ENCODE results near the gene ITGA3. TPM values are rescaled to one million over a fixed set of nuclear protein-coding genes. Genes with fewer than 3 reads are reported as not detected.

ITGA3 gene
- total and polyA plus RNA-seq, 2 experiments from 2014 or later = 28.5 to 32.8 TPM

DNA sequence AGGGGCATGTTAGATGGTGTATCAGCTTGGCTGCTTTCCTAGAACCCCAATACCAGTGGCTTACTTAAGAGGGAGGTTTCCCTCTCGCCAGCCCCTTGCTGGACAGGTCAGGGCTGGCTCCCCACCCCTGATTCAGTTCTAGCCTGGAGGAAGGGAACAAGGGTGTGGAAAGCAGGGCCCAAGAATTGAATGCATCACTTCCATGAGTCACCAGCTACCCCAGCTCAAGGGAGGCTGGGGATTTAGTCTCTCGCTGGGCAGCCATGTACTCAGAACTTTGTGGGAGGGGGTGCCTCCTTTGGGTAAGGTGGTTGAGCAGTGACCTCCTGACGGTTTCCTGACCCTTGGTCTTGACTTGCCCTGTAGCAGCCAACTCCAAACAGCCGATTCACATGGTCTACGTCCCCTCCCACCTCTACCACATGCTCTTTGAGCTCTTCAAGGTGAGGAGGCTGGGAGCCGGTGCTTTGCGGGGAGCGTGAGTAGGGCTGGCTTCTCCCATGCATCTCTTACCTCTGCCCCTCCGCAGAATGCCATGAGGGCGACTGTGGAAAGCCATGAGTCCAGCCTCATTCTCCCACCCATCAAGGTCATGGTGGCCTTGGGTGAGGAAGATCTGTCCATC is 52.0 kb downstream of the ITGA3 start:
- WGBS (ENCODE audit: low lambda C conversion rate, missing lambda C conversion rate) = 91% methylated on average over 10 of the region's 10 CpGs
- DNase-seq (ENCODE audit: low spot score) = no peak
- TF ChIP-seq, protein P1, sequence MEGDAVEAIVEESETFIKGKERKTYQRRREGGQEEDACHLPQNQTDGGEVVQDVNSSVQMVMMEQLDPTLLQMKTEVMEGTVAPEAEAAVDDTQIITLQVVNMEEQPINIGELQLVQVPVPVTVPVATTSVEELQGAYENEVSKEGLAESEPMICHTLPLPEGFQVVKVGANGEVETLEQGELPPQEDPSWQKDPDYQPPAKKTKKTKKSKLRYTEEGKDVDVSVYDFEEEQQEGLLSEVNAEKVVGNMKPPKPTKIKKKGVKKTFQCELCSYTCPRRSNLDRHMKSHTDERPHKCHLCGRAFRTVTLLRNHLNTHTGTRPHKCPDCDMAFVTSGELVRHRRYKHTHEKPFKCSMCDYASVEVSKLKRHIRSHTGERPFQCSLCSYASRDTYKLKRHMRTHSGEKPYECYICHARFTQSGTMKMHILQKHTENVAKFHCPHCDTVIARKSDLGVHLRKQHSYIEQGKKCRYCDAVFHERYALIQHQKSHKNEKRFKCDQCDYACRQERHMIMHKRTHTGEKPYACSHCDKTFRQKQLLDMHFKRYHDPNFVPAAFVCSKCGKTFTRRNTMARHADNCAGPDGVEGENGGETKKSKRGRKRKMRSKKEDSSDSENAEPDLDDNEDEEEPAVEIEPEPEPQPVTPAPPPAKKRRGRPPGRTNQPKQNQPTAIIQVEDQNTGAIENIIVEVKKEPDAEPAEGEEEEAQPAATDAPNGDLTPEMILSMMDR (IDR thresholded peaks at IDR 0.05; ENCODE audit: poor library complexity) = no peak
- TF ChIP-seq EZH2phosphoT487 (IDR thresholded peaks at IDR 0.05; ENCODE audit: low read depth, severe bottlenecking, unreplicated experiment) (no peak), EZH2 (IDR thresholded peaks at IDR 0.05; ENCODE audit: borderline replicate concordance) (no peak)

DNA sequence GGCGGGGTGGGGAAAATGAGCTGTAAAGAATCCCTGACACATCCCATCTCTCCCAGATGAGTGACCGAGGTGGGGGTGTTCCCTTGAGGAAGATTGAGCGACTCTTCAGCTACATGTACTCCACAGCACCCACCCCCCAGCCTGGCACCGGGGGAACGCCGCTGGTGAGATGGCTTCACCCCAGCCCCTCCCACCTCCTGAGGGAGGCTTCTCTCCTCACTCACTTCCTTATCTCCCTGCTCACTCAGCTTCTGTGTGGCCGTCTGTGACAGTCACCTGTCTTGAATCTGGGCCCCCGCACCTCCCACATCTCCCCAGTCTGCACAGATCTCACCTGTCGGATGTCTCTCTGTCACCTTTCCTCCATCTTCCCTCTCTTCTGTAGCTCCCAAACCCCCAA is 52.6 kb downstream of the ITGA3 start:
- no peaks in the 10 kb centered on the region for H3K79me2 ChIP-seq
- H2AFZ ChIP-seq = no peak overlapping the region
- DNase-seq (ENCODE audit: low spot score) = no peak
- H3K9me3 ChIP-seq (ENCODE audit: low read depth) = no peaks in the 10 kb centered on the region
- no peaks in the 10 kb centered on the region for H3K36me3 ChIP-seq (replicated peaks; ENCODE audit: insufficient read depth, low read depth)
- WGBS (ENCODE audit: low lambda C conversion rate, missing lambda C conversion rate) = 75% methylated on average over 5 of the region's 9 CpGs
- no peak overlapping the region for H3K4me2 ChIP-seq
- H3K27me3 ChIP-seq = no peaks in the 10 kb centered on the region
- no peak overlapping the region for H3K27ac ChIP-seq
- H3K4me1 ChIP-seq (ENCODE audit: insufficient read depth) = peaks cover 8% of the 10 kb centered on the region
- H3K4me3 ChIP-seq = no peak overlapping the region
- no peaks in the 10 kb centered on the region for H4K20me1 ChIP-seq (ENCODE audit: insufficient read depth, poor library complexity, severe bottlenecking)
- no peaks in the 10 kb centered on the region for H3K9me2 ChIP-seq (replicated peaks; ENCODE audit: insufficient read depth)
- TF ChIP-seq, protein P1 (IDR thresholded peaks at IDR 0.05; ENCODE audit: poor library complexity) = no peak
- TF ChIP-seq EZH2 (IDR thresholded peaks at IDR 0.05; ENCODE audit: borderline replicate concordance) = no peak
- no peak for TF ChIP-seq EZH2phosphoT487 (IDR thresholded peaks at IDR 0.05; ENCODE audit: low read depth, severe bottlenecking, unreplicated experiment)

More for the DNA sequence above, 52.0 kb downstream of the ITGA3 start:
- Histone ChIP-seq H3K4me2 (no peak overlapping the region), H3K9me2 (replicated peaks; ENCODE audit: insufficient read depth) (no peaks in the 10 kb centered on the region), H3K79me2 (no peaks in the 10 kb centered on the region), H2AFZ (no peak overlapping the region), H3K9me3 (ENCODE audit: low read depth) (no peaks in the 10 kb centered on the region), H4K20me1 (ENCODE audit: insufficient read depth, poor library complexity, severe bottlenecking) (no peaks in the 10 kb centered on the region), H3K36me3 (replicated peaks; ENCODE audit: insufficient read depth, low read depth) (no peaks in the 10 kb centered on the region), H3K4me3 (no peak overlapping the region), H3K4me1 (ENCODE audit: insufficient read depth) (peaks cover 9% of the 10 kb centered on the region), H3K27ac (no peak overlapping the region), H3K27me3 (no peaks in the 10 kb centered on the region)

DNA sequence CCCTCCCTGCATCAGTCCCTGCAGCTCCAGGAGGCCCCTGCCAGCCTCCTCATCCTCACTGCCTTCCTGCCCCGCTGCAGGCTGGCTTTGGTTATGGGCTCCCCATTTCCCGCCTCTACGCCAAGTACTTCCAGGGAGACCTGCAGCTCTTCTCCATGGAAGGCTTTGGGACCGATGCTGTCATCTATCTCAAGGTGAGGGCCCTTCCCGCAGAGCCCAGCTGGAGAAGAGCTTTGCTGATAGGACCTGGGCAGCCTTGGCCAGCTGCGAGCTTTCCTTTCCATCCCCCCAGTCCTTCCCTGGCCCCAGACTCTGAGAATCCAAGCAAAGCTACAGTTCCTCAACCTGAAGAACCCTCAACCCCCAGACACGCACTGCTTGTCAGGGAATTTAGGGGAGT is 53.3 kb downstream of the ITGA3 start:
- TF ChIP-seq EZH2 (IDR thresholded peaks at IDR 0.05; ENCODE audit: borderline replicate concordance) = no peak
- TF ChIP-seq EZH2phosphoT487 (IDR thresholded peaks at IDR 0.05; ENCODE audit: low read depth, severe bottlenecking, unreplicated experiment) = no peak
- TF ChIP-seq, protein P1 (IDR thresholded peaks at IDR 0.05; ENCODE audit: poor library complexity) = no peak
- Histone ChIP-seq H3K4me2 (no peak overlapping the region), H3K27ac (no peak overlapping the region), H3K79me2 (no peaks in the 10 kb centered on the region), H3K4me1 (ENCODE audit: insufficient read depth) (peaks cover 8% of the 10 kb centered on the region), H3K27me3 (no peaks in the 10 kb centered on the region), H3K9me2 (replicated peaks; ENCODE audit: insufficient read depth) (no peaks in the 10 kb centered on the region), H3K9me3 (ENCODE audit: low read depth) (no peaks in the 10 kb centered on the region), H3K4me3 (no peak overlapping the region), H4K20me1 (ENCODE audit: insufficient read depth, poor library complexity, severe bottlenecking) (no peaks in the 10 kb centered on the region), H3K36me3 (replicated peaks; ENCODE audit: insufficient read depth, low read depth) (no peaks in the 10 kb centered on the region), H2AFZ (no peak overlapping the region)
- 86% methylated on average over 7 of the region's 7 CpGs for WGBS (ENCODE audit: low lambda C conversion rate, missing lambda C conversion rate)
- no peak for DNase-seq (ENCODE audit: low spot score)

Data from hepatocyte (in vitro differentiated cells).